ENCODE results near the gene DEFB121.

- TF ChIP-seq, protein P1, sequence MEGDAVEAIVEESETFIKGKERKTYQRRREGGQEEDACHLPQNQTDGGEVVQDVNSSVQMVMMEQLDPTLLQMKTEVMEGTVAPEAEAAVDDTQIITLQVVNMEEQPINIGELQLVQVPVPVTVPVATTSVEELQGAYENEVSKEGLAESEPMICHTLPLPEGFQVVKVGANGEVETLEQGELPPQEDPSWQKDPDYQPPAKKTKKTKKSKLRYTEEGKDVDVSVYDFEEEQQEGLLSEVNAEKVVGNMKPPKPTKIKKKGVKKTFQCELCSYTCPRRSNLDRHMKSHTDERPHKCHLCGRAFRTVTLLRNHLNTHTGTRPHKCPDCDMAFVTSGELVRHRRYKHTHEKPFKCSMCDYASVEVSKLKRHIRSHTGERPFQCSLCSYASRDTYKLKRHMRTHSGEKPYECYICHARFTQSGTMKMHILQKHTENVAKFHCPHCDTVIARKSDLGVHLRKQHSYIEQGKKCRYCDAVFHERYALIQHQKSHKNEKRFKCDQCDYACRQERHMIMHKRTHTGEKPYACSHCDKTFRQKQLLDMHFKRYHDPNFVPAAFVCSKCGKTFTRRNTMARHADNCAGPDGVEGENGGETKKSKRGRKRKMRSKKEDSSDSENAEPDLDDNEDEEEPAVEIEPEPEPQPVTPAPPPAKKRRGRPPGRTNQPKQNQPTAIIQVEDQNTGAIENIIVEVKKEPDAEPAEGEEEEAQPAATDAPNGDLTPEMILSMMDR (IDR thresholded peaks at IDR 0.05; ENCODE audit: low read length), result no peak
- no peak for TF ChIP-seq EZH2 (optimal IDR thresholded peaks at IDR 0.05; ENCODE audit: low read depth, low read length)
These were observed 46.6 kb upstream of the DEFB121 start for GRCh38 chr20:31452575-31452974.

All from MM.1S (cell line).